Measurements from ENCODE around the gene COQ8B. TPM values are rescaled to one million over a fixed set of nuclear protein-coding genes. Genes with fewer than 3 reads are reported as not detected.

The COQ8B gene
- total RNA-seq, 1 donor from 2014 or later = 38.5 TPM

GRCh38 chr19:40674291-40674690 lies 42.4 kb downstream of the COQ8B start:
- peaks cover 22% of the 10 kb centered on the region for H3K36me3 Mint-ChIP-seq (ENCODE audit: low read depth)
- no peak overlapping the region for H3K4me3 Mint-ChIP-seq
- ChIA-PET POLR2A (no interaction called here), CTCF (no interaction called here)
- H3K9me3 Mint-ChIP-seq = peaks cover 3% of the 10 kb centered on the region
- H3K27ac Mint-ChIP-seq = no peak overlapping the region
- H3K4me1 Mint-ChIP-seq = no peaks in the 10 kb centered on the region
- DNase-seq (no peak), ATAC-seq (ENCODE audit: low read depth) (no peak)
- no peaks in the 10 kb centered on the region for H3K27me3 Mint-ChIP-seq
- intact Hi-C loops (cut with micrococcal nuclease) = no loop called here
- TF ChIP-seq CTCF (IDR thresholded peaks at IDR 0.05) = no peak

- peaks cover 25% of the 10 kb centered on the region for H3K36me3 Mint-ChIP-seq (ENCODE audit: low read depth)
- H3K27ac Mint-ChIP-seq = no peak overlapping the region
- ChIA-PET POLR2A (no interaction called here), CTCF (no interaction called here)
- no peak for DNase-seq
- no peaks in the 10 kb centered on the region for H3K27me3 Mint-ChIP-seq
- H3K4me3 Mint-ChIP-seq = no peak overlapping the region
- no peak for TF ChIP-seq CTCF (IDR thresholded peaks at IDR 0.05)
- ATAC-seq (ENCODE audit: low read depth) = no peak
- H3K9me3 Mint-ChIP-seq = peaks cover 7% of the 10 kb centered on the region
- no peaks in the 10 kb centered on the region for H3K4me1 Mint-ChIP-seq
- intact Hi-C loops (cut with micrococcal nuclease) = no loop called here
Observed at GRCh38 chr19:40673397-40673796, 43.3 kb downstream of the COQ8B start.

- ChIA-PET CTCF (no interaction called here), POLR2A (no interaction called here)
- TF ChIP-seq CTCF (IDR thresholded peaks at IDR 0.05) = no peak
- peaks cover 7% of the 10 kb centered on the region for H3K9me3 Mint-ChIP-seq
- no peak overlapping the region for H3K27ac Mint-ChIP-seq
- intact Hi-C loops (cut with micrococcal nuclease) = no loop called here
- ATAC-seq (ENCODE audit: low read depth) = no peak
- no peaks in the 10 kb centered on the region for H3K27me3 Mint-ChIP-seq
- peaks cover 20% of the 10 kb centered on the region for H3K36me3 Mint-ChIP-seq (ENCODE audit: low read depth)
- no peaks in the 10 kb centered on the region for H3K4me1 Mint-ChIP-seq
- no peak overlapping the region for H3K4me3 Mint-ChIP-seq
- DNase-seq = no peak
Observed at GRCh38 chr19:40672573-40673299, 44.0 kb downstream of the COQ8B start.

GRCh38 chr19:40672038-40672437 lies 44.6 kb downstream of the COQ8B start:
- Mint-ChIP-seq H3K27me3 (no peaks in the 10 kb centered on the region), H3K4me1 (no peaks in the 10 kb centered on the region), H3K36me3 (ENCODE audit: low read depth) (peaks cover 20% of the 10 kb centered on the region), H3K4me3 (no peak overlapping the region), H3K27ac (no peak overlapping the region), H3K9me3 (peaks cover 7% of the 10 kb centered on the region)
- intact Hi-C loops (cut with micrococcal nuclease) = no loop called here
- CTCF ChIA-PET = no interaction called here
- no peak for TF ChIP-seq CTCF (IDR thresholded peaks at IDR 0.05)
- POLR2A ChIA-PET = no interaction called here
- DNase-seq (no peak), ATAC-seq (ENCODE audit: low read depth) (no peak)

- H3K27ac Mint-ChIP-seq = no peak overlapping the region
- CTCF ChIA-PET = no interaction called here
Observed at GRCh38 chr19:40671404-40671803, 45.3 kb downstream of the COQ8B start.

More at GRCh38 chr19:40671404-40671803, 45.3 kb downstream of the COQ8B start:
- Mint-ChIP-seq H3K4me1 (no peaks in the 10 kb centered on the region), H3K36me3 (ENCODE audit: low read depth) (peaks cover 22% of the 10 kb centered on the region), H3K9me3 (peaks cover 7% of the 10 kb centered on the region), H3K27me3 (no peaks in the 10 kb centered on the region), H3K4me3 (no peak overlapping the region)
- POLR2A ChIA-PET = no interaction called here
- no peak for ATAC-seq (ENCODE audit: low read depth)
- TF ChIP-seq CTCF (IDR thresholded peaks at IDR 0.05) = no peak
- DNase-seq = no peak
- intact Hi-C loops (cut with micrococcal nuclease) = no loop called here

Measured in activated B cell treated with CpG ODN at 0.5 μM for 24 hours (primary cell).